SU-DHL-6 (cell line): Measurements from ENCODE around the gene SRPK3.

Experiments
- H2AFZ ChIP-seq: fragments of 200-600 bp; sonication (generic); 2 replicates; pipeline ENCODE4 v1.6.1; 2014; ENCODE audit warnings: low read depth, mild to moderate bottlenecking, moderate library complexity, mixed read lengths, antibody characterized with exemption, low read length; ENCODE audit not compliant: severe bottlenecking
- H3F3A ChIP-seq: fragments of 200-600 bp; shearing (Covaris generic); 2 replicates; pipeline ENCODE4 v1.6.0; 2016; ENCODE audit warnings: antibody characterized with exemption, mild to moderate bottlenecking; ENCODE audit not compliant: insufficient read depth
- H3K27ac ChIP-seq: fragments of 200-600 bp; sonication (generic); 2 replicates; pipeline ENCODE4 v1.5.1; 2016; ENCODE audit warnings: low read depth, mild to moderate bottlenecking, low read length, moderate library complexity, mixed read lengths
- H3K27me3 ChIP-seq: fragments of 200-600 bp; sonication (generic), shearing (Covaris generic); 2 replicates; pipeline ENCODE4 v1.6.0; 2014; ENCODE audit warnings: mild to moderate bottlenecking, low read length
- H3K36me3 ChIP-seq: fragments of 200-600 bp; sonication (generic); 2 replicates; pipeline ENCODE4 v1.6.1; 2014; ENCODE audit warnings: mild to moderate bottlenecking, low read length, mixed read lengths
- H3K4me2 ChIP-seq: fragments of 300-600, 200-600 bp; shearing (Covaris generic), sonication (generic); 2 replicates; pipeline ENCODE4 v1.6.0; 2014; ENCODE audit warnings: low read length, low read depth, mild to moderate bottlenecking; ENCODE audit not compliant: poor library complexity, severe bottlenecking
- H3K4me3 ChIP-seq: fragments of 200-600 bp; sonication (generic); 2 replicates; pipeline ENCODE4 v1.5.1; 2014; ENCODE audit warnings: antibody characterized with exemption, low read length, mild to moderate bottlenecking, mixed read lengths; ENCODE audit not compliant: insufficient read depth, poor library complexity, severe bottlenecking
- H3K79me2 ChIP-seq: fragments of 200-600 bp; sonication (generic); 2 replicates; pipeline ENCODE4 v1.6.1; 2014; ENCODE audit warnings: mild to moderate bottlenecking, low read length, moderate library complexity; ENCODE audit not compliant: insufficient read depth
- H3K9ac ChIP-seq: fragments of 200-600 bp; sonication (generic); 2 replicates; pipeline ENCODE4 v1.7.0; 2014; ENCODE audit warnings: mild to moderate bottlenecking, low read length
- H3K9me2 ChIP-seq: fragments of 200-600 bp; sonication (generic); replicated peaks from 2 replicates; pipeline ENCODE4 v1.6.1; 2014; ENCODE audit warnings: low read length; ENCODE audit not compliant: insufficient read depth
- H3K9me3 ChIP-seq: fragments of 200-600 bp; sonication (generic); 2 replicates; pipeline ENCODE4 v1.6.1; 2014; ENCODE audit warnings: low read length, mixed read lengths; ENCODE audit not compliant: insufficient read depth
- H4K20me1 ChIP-seq: fragments of 200-600 bp; sonication (generic); 2 replicates; pipeline ENCODE4 v1.6.1; 2014; ENCODE audit warnings: low read depth, mild to moderate bottlenecking, antibody characterized with exemption, low read length, moderate library complexity, mixed read lengths
- CTCF ChIP-seq: fragments of 200-600 bp; sonication (generic); IDR thresholded peaks from one replicate; pipeline ENCODE4 v1.5.1; 2017; ENCODE audit warnings: antibody characterized with exemption, mild to moderate bottlenecking, low read length, moderate library complexity; ENCODE audit not compliant: insufficient read depth, poor library complexity, severe bottlenecking
- EZH2phosphoT487 ChIP-seq: fragments of 200-600 bp; sonication (generic), shearing (Covaris generic); conservative IDR thresholded peaks from 2 replicates; pipeline ENCODE4 v1.6.1; 2018; ENCODE audit warnings: mild to moderate bottlenecking, antibody characterized with exemption, low read length, moderate library complexity, mixed read lengths

SRPK3 gene

GRCh38 chrX:153736071-153736820 lies 44.6 kb upstream of the SRPK3 start:
- Histone ChIP-seq H3K79me2 (no peaks in the 10 kb centered on the region), H3K36me3 (no peaks in the 10 kb centered on the region), H3K4me3 (no peak overlapping the region), H3K9me2 (no peaks in the 10 kb centered on the region), H3K9ac (no peak overlapping the region), H3K4me2 (no peak overlapping the region), H3K27me3 (no peaks in the 10 kb centered on the region), H4K20me1 (no peaks in the 10 kb centered on the region), H3K9me3 (no peaks in the 10 kb centered on the region), H3K27ac (no peak overlapping the region), H3F3A (no peaks in the 10 kb centered on the region), H2AFZ (no peak overlapping the region)
- TF ChIP-seq CTCF (no peak), EZH2phosphoT487 (no peak)

DNA sequence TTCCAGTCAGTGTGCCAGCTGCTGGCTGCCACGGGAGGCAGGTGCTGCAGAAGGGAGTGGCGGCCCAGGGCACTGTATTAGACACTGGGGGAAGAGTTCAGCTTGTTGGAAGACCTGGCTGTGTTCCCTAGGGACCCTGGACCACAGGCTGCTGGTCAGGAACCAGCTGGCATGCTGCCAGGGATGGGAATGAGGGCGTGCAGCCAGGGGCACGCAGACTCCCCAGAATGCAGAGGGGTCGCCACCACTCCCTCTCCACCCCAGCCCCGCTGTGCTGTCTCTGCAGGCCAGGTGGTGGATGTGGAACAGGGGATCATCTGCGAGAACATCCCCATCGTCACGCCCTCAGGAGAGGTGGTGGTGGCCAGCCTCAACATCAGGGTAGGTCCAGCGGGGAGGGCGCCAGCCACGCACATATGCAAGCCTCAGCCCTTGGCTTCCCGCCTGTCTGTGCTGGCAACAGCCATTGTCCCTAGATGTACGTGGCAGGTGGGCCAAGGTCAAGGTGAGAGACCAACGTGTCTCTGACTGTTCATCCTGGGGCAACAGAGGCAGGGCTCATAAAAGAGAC lies 43.9 kb upstream of the SRPK3 start:
- no peaks in the 10 kb centered on the region for H3K9me2 ChIP-seq
- no peaks in the 10 kb centered on the region for H3K27me3 ChIP-seq
- no peak overlapping the region for H3K9ac ChIP-seq
- no peak overlapping the region for H3K4me3 ChIP-seq
- no peak for TF ChIP-seq CTCF
- no peak for TF ChIP-seq EZH2phosphoT487
- no peaks in the 10 kb centered on the region for H4K20me1 ChIP-seq
- no peaks in the 10 kb centered on the region for H3F3A ChIP-seq
- H3K36me3 ChIP-seq, result no peaks in the 10 kb centered on the region
- H3K27ac ChIP-seq, result no peak overlapping the region
- no peak overlapping the region for H2AFZ ChIP-seq
- H3K9me3 ChIP-seq, result no peaks in the 10 kb centered on the region
- no peaks in the 10 kb centered on the region for H3K79me2 ChIP-seq
- no peak overlapping the region for H3K4me2 ChIP-seq

DNA sequence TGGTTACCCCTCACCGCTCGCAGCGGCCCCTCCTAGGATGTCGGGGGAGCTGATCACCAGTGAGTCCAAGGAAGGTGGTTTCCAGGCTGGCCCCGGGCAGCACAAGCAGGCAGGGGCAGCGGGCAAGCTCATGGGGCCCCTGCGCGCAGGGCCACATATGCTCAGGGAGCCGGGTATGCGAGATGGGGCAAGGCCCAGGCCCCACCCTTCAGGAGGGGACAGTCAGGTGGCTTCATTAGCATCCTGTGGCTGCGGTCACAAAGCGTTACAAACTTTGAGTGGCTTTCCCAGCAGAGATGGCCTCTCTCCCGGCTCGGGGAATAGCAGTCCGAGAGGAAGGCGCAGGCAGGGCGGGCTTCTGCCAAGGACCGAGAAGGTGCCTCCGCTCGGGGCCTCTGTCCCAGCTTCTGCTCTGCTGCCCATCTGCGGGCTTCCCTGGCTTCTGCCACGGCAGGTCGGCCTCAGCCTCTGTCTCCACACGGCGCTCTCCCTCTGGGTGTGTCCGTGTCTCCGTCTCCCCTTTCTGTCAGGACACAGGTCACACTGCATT lies 42.7 kb upstream of the SRPK3 start:
- H3K9me2 ChIP-seq, result no peaks in the 10 kb centered on the region
- H3F3A ChIP-seq, result no peaks in the 10 kb centered on the region
- H3K79me2 ChIP-seq, result no peaks in the 10 kb centered on the region
- H3K36me3 ChIP-seq, result no peaks in the 10 kb centered on the region
- no peak for TF ChIP-seq EZH2phosphoT487
- TF ChIP-seq CTCF, result no peak
- H3K27me3 ChIP-seq, result no peaks in the 10 kb centered on the region
- H3K27ac ChIP-seq, result no peak overlapping the region
- H3K4me2 ChIP-seq, result no peak overlapping the region
- H3K9ac ChIP-seq, result no peak overlapping the region
- H3K9me3 ChIP-seq, result no peaks in the 10 kb centered on the region
- no peak overlapping the region for H2AFZ ChIP-seq
- no peak overlapping the region for H3K4me3 ChIP-seq
- no peaks in the 10 kb centered on the region for H4K20me1 ChIP-seq
